K562 (cell line): ENCODE results near the gene TBPL2.

Experiments
- ADNP ChIP-seq: fragments of 200-800 bp; sonication (Bioruptor generic); IDR thresholded peaks from 2 replicates; pipeline ENCODE4 v1.6.1; 2016; ENCODE audit warnings: missing genetic modification characterization, missing compliant biosample characterization
- ATF2 ChIP-seq: sonication (generic); formaldehyde crosslinking; IDR thresholded peaks from 2 replicates; pipeline ENCODE4 v1.8.1; 2022; ENCODE audit warnings: missing genetic modification reagents
- BRD4 ChIP-seq: fragments of 200-600 bp; sonication (generic); IDR thresholded peaks from 2 replicates; pipeline ENCODE4 v1.6.1; 2017; ENCODE audit warnings: inconsistent platforms
- CCAR2 ChIP-seq: fragments of 200-400 bp; formaldehyde crosslinking; IDR thresholded peaks from 2 replicates; pipeline ENCODE4 v1.6.1; 2017; ENCODE audit warnings: mild to moderate bottlenecking, low read depth, low read length
- CTCF ChIP-seq, 3 experiments: IDR thresholded peaks in 2 of 3; conservative IDR thresholded peaks in 1 of 3; 2 replicates each; pipeline ENCODE4 v1.5.1; 2011 to 2012; ENCODE audit warnings: low read length in 3 of 3, mild to moderate bottlenecking in 3 of 3, control low read depth in 2 of 3, improper control_type of control experiment in 1 of 3, inconsistent platforms in 1 of 3, low read depth in 1 of 3, mixed read lengths in 1 of 3, moderate library complexity in 1 of 3; ENCODE audit not compliant: insufficient read depth in 2 of 3
- ELF4 ChIP-seq: fragments of 450-650 bp; formaldehyde crosslinking; IDR thresholded peaks from 2 replicates; pipeline ENCODE4 v1.4.0; 2022; ENCODE audit warnings: missing genetic modification characterization
- FOXM1 ChIP-seq, 2 experiments: fragments of 450-650 bp in 1 of 2; sonication (generic) in 1 of 2; formaldehyde crosslinking in 1 of 2; IDR thresholded peaks; 2 replicates each; pipeline versions ENCODE4 v1.6.1 to v1.9.0; 2017 to 2022; ENCODE audit warnings: low read depth in 2 of 2, mild to moderate bottlenecking in 2 of 2, missing genetic modification reagents in 1 of 2, moderate library complexity in 1 of 2
- GATAD2A ChIP-seq: fragments of 450-650 bp; IDR thresholded peaks from 2 replicates; pipeline ENCODE4 v1.6.1; 2017
- PCBP1 ChIP-seq: fragments of 200-400 bp; formaldehyde crosslinking; IDR thresholded peaks from 2 replicates; pipeline ENCODE4 v1.6.1; 2018; ENCODE audit warnings: mild to moderate bottlenecking, low read depth, low read length; ENCODE audit not compliant: poor library complexity, severe bottlenecking
- RBFOX2 ChIP-seq: fragments of 200-400 bp; formaldehyde crosslinking; IDR thresholded peaks from 2 replicates; pipeline ENCODE4 v1.6.1; 2017; ENCODE audit warnings: low read depth, mild to moderate bottlenecking, low read length, moderate library complexity
- RFX5 ChIP-seq: IDR thresholded peaks from 2 replicates; pipeline ENCODE4 v1.6.1; 2011; ENCODE audit warnings: low read depth, mild to moderate bottlenecking, improper control_type of control experiment, low read length
- SMARCC2 ChIP-seq: fragments of 450-650 bp; IDR thresholded peaks from 2 replicates; pipeline ENCODE4 v1.6.1; 2017; ENCODE audit warnings: antibody characterized with exemption, moderate library complexity, mild to moderate bottlenecking, low read depth
- TF ChIP-seq, protein P1 (sequence below), 3 experiments: fragments of 200-800 bp in 1 of 3; fragments of 250-450 bp in 1 of 3; fragments of 450-650 bp in 1 of 3; sonication (Bioruptor Pico) in 1 of 3; sonication (Bioruptor generic) in 1 of 3; formaldehyde crosslinking in 1 of 3; IDR thresholded peaks; 2 replicates each; pipeline versions ENCODE4 v1.6.1 to v1.8.0; 2016 to 2022; ENCODE audit warnings: mild to moderate bottlenecking in 2 of 3, missing genetic modification characterization in 2 of 3, missing compliant biosample characterization in 1 of 3, moderate library complexity in 1 of 3
- TF ChIP-seq, protein P2 (sequence below): sonication (generic); formaldehyde crosslinking; IDR thresholded peaks from 2 replicates; pipeline ENCODE4 v1.5.0; 2020; ENCODE audit warnings: missing genetic modification reagents

DNA sequence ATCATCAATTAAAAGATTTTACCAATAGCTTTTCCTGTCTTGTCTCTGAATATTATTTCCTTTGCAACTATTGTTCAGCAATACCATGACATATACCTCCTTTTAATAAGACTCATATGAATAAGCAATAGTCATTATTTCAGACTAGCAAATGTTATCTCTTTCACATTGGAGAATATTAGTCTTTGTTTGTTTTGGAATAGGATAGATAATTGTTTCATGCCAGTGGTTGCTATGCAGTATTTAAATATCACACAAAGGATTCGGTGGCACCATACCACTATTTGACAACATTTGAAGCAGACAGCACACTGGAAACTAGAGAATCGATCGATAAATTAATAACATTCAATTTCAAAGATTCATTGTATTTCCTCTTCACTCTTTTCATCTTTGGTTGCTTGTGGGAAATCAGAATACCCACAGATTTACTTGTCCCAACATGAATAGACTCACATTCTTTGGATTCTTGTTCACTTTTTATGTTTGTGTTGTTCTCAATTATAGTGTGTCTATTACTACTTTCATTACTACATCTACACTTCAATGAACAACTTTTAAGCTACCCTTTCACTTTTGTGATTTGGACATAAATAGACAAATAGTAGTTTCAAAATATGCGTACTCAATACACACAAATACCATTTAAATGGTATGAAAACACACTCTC lies 42.7 kb upstream of the TBPL2 start:
- TF ChIP-seq, protein P1, sequence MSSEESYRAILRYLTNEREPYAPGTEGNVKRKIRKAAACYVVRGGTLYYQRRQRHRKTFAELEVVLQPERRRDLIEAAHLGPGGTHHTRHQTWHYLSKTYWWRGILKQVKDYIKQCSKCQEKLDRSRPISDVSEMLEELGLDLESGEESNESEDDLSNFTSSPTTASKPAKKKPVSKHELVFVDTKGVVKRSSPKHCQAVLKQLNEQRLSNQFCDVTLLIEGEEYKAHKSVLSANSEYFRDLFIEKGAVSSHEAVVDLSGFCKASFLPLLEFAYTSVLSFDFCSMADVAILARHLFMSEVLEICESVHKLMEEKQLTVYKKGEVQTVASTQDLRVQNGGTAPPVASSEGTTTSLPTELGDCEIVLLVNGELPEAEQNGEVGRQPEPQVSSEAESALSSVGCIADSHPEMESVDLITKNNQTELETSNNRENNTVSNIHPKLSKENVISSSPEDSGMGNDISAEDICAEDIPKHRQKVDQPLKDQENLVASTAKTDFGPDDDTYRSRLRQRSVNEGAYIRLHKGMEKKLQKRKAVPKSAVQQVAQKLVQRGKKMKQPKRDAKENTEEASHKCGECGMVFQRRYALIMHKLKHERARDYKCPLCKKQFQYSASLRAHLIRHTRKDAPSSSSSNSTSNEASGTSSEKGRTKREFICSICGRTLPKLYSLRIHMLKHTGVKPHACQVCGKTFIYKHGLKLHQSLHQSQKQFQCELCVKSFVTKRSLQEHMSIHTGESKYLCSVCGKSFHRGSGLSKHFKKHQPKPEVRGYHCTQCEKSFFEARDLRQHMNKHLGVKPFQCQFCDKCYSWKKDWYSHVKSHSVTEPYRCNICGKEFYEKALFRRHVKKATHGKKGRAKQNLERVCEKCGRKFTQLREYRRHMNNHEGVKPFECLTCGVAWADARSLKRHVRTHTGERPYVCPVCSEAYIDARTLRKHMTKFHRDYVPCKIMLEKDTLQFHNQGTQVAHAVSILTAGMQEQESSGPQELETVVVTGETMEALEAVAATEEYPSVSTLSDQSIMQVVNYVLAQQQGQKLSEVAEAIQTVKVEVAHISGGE (CRISPR knock-in tag; IDR thresholded peaks at IDR 0.05): no peak
- TF ChIP-seq RBFOX2 (no peak), PCBP1 (no peak), GATAD2A (no peak), RFX5 (no peak), ELF4 (no peak), BRD4 (no peak), ATF2 (CRISPR knock-in tag) (no peak), CTCF (IDR thresholded peaks at IDR 0.05 in 2 of 3, conservative IDR thresholded peaks at IDR 0.05 in 1 of 3; ENCODE audit: insufficient read depth in 2 of 3, low read depth in 1 of 3, low read length in 3 of 3) (no peak), FOXM1 (IDR thresholded peaks at IDR 0.05; ENCODE audit: low read depth) (no peak), FOXM1 (CRISPR knock-in tag; IDR thresholded peaks at IDR 0.05; ENCODE audit: low read depth) (no peak), SMARCC2 (no peak), CCAR2 (no peak), ADNP (tag) (no peak)
- TF ChIP-seq, protein P2, sequence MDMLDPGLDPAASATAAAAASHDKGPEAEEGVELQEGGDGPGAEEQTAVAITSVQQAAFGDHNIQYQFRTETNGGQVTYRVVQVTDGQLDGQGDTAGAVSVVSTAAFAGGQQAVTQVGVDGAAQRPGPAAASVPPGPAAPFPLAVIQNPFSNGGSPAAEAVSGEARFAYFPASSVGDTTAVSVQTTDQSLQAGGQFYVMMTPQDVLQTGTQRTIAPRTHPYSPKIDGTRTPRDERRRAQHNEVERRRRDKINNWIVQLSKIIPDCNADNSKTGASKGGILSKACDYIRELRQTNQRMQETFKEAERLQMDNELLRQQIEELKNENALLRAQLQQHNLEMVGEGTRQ (CRISPR knock-in tag): no peak
